Activated CD8-positive, alpha-beta memory T cell treated with anti-CD3 and anti-CD28 coated beads, Interleukin-2, amount 50 U/mL, for 4 hours (primary cell): ENCODE results near the gene RANBP9.

Source experiments
- DNase-seq: peaks from one replicate; pipeline ENCODE4 v3.0.0-alpha.2; 2020

RANBP9 gene

DNA sequence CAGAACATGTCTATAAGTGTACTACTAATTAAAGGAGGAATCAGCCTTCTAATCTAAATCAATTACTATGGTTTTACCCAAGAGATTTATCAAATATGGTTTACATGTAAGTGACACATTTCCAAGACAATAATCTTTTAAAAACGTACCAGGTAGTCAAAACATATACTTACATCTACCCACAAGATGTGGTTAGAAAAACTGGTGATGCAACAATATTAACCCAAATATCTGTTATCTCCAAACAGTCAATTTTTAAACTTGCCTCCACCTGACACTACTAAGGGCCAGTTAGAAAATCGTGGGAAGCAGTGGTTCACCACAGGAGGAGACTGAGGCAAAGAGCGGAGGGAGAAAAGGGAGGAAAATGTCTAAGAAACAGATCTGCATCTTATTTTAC is 68.5 kb downstream of the RANBP9 start:
- DNase-seq = no peak

DNA sequence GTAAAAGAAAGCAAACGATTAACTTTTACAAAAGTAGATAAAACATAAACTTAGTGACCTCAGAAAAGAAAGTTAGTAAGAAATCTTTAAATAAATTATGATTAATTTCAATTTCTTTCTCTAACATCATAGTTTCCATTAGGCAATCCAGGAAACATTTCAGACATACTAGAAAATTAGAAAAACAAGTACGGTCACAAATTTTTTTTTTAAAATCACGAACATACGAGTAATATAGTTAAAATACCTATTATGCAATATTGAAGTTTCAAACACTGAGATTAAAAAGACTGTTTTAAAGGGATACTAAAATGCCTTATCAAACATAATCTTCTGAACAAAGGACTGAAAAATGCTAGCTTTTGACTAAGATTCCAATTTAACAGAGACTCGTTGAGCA is 70.3 kb downstream of the RANBP9 start:
- DNase-seq = no peak

- DNase-seq = no peak
Measured at GRCh38 chr6:13638626-13639025, 73.0 kb downstream of the RANBP9 start.

DNA sequence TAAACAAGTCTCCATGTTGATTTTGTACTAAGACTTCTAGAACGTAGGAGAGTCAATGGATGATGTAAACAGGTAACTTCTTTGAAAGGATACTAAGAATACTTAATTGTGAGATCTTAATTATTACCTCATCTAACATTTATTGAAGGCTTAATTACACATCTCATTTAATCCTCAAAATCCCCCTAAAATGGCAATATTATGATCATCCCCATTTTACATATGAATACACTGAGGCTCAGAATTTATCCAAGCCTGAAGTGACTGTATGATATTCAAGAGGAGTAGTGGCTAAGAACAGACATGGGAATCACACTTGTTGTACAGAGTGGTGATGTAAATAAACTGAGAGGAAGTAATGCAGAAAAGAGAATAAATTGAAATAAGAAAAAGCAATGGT is 73.6 kb downstream of the RANBP9 start:
- DNase-seq = no peak

DNA sequence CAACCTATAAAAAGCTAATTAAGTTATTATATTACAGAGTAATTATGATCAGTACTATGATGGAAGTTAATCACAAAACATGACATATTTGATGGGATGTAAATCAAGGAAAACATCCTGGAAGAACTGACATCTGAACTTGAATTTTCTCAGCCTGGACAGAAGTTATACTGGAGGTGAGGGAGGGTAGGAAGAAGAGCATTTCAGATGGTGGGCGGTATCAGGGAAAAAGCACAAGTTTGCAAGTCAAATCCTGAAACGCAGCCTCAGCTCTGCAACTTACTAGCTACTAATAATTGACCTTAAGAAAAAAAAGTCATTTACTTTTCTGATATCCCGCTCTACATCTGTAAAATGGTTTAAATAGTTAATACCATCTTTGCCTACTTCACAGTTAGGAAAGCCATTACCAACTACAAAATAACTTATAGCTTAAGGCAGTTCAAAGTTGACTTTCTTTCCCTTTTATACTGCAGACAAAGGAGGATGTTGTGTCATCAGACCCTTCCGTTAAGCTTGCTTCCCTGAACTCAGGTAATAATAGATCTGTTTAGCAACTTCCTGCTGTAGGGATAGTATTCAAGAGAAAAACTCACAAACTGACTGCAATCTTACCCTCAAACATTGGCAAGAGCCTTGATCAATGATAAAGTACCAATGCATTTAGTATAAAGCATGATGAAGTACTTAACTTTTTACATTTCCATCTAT is 75.5 kb downstream of the RANBP9 start:
- no peak for DNase-seq

DNA sequence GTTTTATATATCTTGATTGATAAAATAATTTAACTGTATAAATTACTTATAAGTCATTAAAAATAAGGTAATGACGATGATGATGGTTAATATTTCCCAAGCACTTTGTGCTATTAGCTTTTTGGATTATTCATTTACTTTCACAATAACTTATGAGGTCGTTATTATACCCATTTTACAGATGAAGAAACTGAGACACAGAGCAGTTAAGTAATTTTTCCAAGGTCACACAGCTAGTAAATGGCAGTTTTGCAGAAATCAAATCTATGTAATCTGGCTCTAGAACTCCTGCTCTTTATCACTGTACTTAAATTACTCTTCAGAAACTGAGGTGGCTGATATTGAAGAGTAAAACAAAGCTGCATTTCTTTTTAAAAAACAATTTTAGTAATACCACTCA is 78.3 kb downstream of the RANBP9 start:
- no peak for DNase-seq

DNA sequence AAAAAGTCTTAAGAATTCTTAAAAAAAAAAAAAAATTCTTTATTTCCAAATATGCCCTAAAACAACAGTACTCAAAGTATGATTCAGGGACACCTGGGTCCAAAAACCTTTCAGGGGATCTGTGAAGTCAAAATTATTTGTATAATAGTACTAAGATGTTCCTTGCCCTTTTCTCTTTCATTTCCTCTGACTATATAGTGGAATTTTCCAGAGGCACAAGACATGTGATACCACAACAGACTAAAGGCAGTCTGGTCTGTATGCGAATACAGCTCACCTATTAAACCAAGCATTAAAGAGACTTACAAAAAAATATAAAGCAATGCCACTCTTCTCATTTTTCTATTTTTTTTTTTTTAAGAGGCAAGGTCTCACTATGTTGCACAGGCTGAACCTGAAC is 81.1 kb downstream of the RANBP9 start:
- DNase-seq = no peak

DNA sequence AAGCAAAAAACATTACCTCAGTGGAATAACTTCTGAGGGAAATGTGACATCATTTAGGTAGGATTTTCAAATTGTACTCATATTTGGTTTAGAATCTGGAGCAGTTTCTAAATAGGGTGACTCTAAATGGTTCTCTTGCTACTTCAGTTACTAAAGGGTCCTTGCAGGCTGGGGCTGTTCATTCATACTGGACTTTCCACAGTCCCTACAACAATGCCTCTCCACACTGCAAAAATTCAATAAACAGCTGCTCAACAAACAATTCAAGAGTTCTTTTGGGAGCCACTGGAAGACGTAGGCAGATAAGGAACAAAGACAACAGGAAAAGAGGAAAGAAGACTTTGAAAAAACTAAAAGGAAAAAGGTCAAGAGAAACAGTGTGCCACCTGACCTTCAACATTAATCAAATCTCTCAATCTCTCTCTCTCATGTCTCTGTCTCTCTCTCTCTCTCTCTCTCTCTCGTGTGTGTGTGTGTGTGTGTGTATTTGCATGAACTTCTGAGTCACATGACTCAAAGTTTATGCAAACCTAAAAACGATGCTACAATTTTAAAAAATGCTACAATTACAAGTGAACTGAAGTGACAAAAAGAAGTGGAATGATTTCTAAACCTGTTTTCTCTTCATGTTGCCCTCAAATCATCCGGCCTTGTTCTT is 82.0 kb downstream of the RANBP9 start:
- DNase-seq = no peak

- DNase-seq = no peak
Measured at GRCh38 chr6:13624871-13625288, 86.8 kb downstream of the RANBP9 start.

GRCh38 chr6:13617066-13617465 is 94.6 kb downstream of the RANBP9 start:
- DNase-seq = no peak

DNA sequence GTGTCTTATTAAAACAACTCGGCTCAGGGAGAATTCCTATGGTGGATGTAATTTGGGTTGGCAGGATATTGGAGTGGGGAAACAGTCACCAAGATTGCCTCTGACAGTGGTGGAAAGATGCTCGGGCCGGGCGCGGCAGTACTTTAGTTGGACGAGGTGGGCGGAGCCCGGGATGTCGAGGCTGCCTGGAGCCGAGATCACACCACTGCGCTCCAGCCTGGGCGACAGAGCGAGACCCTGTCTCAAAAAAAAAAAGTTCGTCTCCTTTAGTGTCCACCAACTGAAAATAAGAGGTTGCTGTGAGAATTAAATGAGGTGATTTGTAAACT is 95.9 kb downstream of the RANBP9 start:
- peak; percentile 41 for DNase-seq

DNA sequence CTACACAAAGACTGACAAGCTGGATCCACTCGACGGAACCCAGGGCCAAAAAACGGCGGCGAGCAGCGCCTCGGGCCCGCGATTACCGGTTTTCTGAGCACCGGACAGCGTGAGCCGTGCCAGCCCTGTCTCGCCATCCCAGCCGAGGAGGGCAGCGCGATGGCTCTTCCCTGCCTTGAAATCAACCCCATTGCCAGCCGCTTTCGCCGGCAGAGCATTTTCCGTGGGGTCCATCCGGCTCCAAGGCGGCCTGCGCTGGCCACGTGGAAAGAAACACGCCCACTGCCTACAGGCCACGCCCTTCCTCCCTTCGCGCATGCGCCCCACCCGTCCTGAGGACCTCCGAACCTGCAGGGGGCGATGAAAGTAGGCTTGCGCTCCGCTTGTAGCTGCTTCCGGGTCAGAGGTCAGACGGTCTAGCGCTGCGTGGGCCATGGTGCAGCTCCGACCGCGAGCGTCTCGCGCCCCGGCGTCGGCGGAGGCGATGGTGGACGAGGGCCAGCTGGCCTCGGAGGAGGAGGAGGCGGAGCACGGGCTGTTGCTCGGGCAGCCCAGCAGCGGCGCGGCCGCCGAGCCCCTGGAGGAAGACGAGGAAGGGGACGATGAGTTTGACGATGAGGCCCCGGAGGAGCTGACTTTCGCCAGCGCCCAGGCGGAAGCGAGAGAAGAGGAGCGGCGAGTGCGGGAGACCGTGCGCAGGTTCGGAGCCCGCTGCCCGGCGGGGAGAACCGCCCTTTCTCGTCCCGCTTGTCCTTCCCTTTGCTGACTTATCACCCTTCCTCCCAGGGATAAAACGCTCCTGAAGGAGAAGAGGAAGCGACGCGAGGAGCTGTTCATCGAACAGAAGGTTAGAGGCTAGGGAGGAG is 96.5 kb downstream of the RANBP9 start, which contains the start of gene NOL7:
TSS of gene NOL7 (plus strand) at position 410 of the 866 bp plus-strand sequence. CDS start at position 434, 24 bp downstream.
- peak; percentile 99 for DNase-seq

DNA sequence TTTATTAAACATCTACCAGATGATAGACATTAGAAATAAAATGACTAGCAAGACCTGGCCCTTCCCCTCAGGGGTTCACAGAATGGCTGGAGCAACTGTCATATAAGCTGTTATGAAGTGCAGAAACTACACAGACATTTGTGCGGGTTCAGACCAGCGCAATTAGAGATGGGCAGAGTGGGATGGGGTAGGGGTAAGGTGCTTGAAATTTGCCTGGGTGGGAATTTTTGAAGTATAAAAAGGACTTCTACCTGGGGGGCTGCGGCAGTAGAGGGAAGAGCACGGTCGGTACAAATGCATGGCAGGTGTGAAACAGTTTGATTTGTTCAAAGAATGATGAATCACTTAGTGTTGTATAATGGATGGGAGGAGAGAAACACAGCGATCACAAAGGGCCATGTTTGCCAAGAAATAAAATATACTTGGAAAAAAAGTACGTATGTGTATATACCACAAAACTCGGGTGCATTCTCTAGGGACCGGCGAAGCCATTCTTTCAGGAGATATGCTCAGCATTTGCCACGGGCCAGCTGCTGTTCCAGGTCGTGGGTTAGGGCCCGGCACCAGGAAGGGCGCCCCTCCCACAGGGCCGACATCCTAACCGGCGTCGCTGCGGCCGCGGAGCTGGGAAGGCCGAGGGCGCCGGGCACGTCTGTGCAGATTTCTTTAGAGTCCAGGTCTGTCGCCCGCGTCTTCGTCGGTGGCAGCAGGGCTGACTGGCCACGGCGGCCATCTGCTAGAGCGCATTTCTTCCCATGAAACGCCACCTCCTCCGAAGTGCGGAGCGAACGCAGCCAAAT is 97.3 kb downstream of the RANBP9 start:
- DNase-seq = no peak

DNA sequence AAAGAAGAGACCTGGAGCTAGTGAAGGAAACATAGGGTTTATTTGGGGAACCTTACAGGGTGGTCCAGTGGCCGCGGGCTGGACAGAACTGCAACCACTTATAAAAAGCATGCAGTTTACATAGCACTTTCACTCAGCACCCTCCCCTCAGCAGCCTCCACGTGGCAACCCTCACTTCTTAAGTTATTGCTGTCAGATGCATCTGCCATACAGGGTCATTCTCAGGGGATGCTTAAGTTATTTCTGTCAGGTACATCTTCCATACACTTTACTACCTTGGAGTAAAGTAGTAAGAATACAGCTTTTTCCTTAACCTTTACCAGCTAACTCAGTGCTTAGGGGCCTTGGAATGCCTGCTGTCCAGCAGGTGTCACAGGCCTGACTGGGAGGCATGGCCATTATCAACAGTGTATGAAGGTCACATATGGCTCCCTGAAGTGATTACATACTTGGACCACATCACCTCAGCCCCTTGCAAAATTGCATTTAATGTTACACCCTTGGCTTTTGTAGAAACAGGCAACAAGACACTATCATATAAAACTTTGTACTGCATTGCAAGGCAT is 98.5 kb downstream of the RANBP9 start:
- no peak for DNase-seq

DNA sequence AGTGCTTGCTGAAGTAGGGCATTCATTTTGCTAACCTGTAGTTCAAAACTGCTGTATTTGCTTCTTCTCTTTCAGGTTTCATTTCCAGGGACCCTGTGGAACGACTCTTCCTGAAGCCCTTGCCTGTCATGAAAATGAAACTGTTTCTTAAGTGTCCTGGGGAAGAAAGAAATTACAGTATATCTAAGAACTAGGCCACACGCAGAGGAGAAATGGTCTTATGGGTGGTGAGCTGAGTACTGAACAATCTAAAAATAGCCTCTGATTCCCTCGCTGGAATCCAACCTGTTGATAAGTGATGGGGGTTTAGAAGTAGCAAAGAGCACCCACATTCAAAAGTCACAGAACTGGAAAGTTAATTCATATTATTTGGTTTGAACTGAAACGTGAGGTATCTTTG is 99.9 kb downstream of the RANBP9 start:
- DNase-seq = no peak

- no peak for DNase-seq
Measured at GRCh38 chr6:13605634-13606033, 106.0 kb downstream of the RANBP9 start.

- DNase-seq = no peak
Measured at GRCh38 chr6:13604546-13605416, 106.9 kb downstream of the RANBP9 start.

DNA sequence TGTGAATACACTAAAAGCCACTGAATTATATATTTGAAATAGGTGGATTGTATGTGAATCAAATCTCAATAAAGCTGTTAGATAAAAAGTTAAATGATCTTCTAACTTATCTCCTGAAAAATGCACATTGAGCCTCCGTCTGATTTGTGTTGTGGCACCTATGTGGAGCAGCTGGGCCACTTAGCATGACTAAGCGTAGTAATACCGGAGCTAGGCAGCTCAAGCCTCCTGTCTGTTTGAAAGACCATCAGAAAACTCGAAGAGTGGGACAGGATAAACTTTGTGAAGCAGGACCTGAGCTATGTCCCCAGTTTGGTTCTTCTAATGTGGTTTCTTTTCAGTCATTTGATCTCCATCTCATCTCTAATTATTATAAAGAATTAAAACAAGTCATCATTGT is 107.5 kb downstream of the RANBP9 start:
- no peak for DNase-seq

DNA sequence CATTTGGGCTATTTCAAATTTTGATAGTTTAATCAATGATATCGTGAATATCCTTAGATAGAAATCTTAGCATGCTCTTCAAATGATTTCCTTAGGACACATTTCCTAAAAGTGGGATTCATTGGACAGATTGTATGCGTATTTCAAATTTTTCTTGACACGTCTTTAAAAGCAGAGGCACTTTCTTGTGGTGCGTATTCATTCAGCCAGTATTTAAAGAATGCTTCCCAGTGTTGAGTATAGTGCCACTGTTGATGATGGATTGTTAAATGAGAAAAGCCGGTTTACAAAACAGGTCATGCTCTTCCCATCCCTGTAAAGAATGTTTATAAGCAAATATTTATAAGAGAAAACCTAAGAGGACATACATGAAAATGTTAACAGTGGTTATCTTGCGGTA is 111.6 kb downstream of the RANBP9 start:
- no peak for DNase-seq

DNA sequence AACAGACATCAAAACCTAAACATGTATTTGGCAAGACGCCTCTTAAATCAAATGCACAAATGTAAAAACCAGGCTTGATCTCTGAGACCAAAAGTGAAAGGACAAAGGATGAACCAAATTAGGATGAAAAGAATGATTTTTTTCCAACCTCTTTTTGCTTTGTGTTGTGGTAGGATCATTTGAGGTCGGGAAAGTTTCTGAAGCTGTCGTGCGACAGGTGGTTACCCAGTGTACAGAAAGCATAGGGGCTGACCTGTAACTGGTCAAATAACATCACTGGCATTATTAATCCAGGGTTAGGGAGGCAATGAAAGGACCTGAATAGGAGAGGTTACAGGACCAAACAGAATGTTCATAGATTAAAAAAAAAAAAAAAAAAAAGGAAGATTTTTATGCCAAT is 114.6 kb downstream of the RANBP9 start:
- DNase-seq = no peak

DNA sequence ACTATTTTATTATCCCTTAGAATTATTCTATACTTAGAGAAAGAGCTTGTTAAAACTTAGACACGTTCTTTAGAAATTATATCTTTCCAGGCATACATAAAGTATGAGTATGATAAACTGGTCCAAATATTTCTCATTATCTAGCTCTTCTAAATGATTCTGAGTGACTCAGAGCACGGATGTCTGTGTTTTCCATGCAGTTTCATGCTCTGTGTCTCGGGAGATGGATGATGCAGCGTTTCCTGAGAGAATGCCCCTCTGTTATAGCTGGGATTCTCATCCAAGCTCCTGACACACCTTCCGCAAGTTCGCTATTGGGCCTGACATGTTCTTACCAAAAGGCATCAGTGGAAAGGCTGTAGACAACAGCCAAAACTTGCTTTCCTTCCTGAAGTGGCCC is 117.9 kb downstream of the RANBP9 start:
- no peak for DNase-seq

DNA sequence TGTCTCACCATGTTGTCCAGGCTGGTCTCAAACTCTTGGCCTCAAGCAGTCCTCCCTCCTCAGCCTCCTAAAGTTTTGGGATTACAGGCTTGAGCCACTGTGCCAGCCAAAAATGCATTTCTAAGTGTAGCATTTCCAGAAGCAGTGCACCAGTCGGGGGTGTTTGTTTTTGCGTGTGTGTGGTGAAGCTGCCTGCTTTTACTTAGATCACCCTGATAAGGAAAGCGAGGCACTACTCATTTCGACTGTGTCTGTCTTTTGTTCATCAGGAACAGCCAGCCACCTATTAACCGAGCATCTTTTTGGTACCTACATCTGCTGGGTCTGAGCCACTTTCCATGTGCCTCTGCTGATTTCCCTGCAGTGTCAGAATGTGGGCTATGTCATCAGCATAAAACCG is 118.5 kb downstream of the RANBP9 start:
- DNase-seq = no peak
